Fibroblast of skin of back (primary cell): Measurements from ENCODE around the gene MAT2B.
A peak's percentile ranks its signal among the peaks of the same experiment; 100 is the strongest.
"Not testable (repeated sequence)": the region's sequence is repeated elsewhere in the genome, so short reads cannot be mapped to it uniquely, and the experiment has no call there.

Source experiments
- DNase-seq: peaks from one replicate; pipeline ENCODE4 v3.0.0-alpha.2; 2013

The MAT2B gene

DNA sequence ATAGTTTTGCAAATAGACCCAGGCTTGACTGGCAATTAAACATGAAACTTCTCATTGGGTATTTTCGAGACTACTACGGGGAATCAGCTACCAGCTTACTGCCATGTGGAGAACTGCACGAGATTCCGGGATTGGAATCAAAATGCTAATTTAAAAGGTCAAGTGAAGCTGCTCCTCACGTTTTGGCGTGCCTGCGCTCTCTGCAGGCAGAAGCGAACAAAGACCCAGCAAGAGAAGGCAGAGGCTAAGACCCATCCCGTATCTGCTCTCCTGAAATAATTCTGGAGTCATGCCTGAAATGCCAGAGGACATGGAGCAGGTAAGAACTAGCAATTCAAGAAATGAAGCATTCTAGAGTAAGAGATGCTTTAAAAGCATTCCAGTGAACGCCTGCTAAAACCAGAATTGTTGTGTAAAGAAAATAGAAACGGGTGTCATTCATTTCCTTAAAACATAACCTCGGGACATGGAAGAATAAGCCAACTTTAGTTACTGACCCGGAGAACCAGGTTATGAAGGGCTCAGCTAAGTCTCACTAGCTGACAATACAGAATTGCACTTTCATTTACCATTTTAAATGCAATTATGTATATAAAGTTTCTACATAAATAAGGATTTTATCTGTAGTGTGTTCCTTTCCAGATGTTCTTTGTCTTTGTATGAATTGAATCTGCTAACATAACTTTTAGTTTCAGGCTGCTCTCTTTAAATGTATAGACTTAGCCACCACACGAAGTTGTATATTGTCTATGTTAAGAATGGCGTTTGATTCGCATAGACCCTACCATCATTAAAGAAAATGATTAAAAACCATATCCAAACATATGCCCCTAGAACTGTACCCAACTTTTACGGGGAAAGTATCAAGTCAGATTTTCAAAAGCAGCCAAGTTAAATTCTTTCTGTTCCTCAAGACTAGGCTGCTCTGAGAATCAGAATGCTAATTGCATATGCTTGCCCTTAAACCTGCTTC, 2.0 kb upstream of the MAT2B start:
- DNase-seq: peak; percentile 81

DNA sequence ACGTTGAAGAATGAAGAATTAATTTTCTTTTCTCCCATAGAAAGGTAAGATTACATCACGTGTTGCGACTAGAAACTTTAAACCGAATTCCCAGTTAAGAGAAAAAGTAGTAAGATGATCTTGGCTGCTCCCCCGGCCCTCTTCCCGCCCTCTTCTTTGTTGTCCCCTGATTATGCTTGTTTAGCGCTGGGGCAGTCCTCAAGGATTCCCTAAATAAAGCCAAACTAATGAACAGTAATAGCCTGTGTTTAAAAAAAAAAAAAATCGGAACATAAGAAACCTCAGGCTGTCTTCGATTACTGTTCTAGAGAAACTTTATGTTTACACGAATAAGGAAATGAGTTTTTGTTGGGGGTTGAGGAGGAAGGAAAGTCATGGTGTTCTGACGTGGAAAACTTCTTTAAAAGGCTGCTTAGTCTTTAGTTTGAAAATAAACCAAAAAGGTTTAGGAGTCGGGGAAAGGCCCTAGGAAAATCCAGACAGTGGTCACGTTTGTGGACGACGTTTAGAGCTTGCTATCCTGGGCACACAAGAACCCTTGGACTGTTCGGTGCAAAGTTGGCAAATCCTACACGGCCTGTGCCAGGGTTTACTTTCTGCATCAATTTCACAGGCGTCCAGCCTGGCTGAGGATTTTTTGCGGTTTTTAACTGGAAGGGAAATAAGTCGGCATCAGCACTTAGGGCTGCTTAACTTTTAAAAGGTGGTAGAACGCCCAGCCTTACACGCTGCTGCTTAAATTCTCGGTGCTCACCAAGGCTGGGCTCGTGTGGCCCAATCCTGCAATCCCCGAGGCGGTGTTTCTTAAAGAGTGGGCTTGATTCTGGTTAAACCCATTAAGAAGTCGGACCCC, 1.1 kb upstream of the MAT2B start:
- DNase-seq: peak; percentile 57

DNA sequence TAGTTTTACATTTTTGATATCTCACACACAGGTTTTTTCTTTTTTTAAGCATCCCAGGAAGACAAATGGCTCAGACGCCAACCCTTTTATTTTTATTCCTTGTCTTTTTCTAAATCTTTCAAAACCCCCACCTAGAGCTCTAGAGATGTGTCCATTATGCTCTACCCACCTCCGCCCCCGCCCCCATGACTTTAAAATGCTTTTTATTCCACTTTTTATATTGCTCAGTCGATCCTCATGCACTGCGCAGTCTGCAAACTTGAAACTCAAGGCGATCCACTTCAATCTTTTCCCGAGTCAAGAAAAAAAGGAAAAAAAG, 411 bp upstream of the MAT2B start:
- DNase-seq: no peak

- DNase-seq: no peak
Observed at GRCh38 chr5:163506095-163506457, 657 bp downstream of the MAT2B start.

GRCh38 chr5:163506726-163507125, 1.3 kb downstream of the MAT2B start:
- DNase-seq: peak; percentile 23

DNA sequence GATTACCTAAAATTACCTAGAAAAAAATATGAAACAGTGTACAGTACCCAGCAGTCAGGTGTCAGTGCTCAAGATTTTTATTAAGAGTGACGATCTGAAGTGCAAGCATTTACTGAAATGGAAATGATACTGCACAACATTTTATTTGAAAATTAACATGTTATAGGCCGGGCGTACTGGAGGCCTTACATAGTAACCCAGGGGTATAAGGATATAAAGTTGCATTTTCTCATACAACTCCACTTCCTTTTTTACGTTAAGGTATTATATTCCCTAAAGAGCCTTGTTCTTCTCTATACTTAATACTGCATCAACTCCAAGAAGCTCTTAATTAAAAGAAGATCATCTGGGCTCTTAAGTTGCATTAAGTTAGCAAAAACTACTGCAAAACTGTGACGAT, 3.3 kb downstream of the MAT2B start:
- no peak for DNase-seq

DNA sequence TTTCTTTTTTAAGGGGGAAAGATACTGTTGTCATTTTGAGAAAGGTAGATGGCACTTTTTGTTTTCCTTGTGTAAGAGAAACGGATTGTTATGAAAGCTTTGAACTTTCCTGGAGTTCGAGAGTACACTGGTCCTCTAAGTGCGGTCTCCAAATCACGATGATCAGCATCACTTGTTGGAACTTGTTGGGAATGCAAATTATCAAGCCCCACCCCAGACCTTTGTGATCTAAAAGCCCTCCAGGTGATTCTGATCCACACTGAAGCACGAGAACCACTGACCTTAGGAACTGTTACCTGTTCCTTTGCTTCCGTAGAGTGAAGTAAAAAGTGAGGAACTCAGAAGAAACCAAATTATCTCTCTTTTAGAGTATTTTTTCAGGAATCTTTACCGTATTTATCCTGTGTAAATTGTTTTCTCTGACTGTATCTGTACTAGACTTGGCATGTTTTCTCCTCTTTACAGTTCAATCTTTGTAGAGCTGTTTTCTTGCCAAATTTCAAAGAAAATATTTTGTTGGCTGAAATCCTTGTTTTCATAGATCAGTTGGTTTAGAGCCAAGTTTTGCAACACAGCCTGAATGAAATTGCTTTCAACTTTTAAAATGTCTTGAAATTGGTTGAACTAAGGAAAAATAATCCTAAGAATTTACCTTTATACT, 4.0 kb downstream of the MAT2B start:
- peak; percentile 39 for DNase-seq

DNA sequence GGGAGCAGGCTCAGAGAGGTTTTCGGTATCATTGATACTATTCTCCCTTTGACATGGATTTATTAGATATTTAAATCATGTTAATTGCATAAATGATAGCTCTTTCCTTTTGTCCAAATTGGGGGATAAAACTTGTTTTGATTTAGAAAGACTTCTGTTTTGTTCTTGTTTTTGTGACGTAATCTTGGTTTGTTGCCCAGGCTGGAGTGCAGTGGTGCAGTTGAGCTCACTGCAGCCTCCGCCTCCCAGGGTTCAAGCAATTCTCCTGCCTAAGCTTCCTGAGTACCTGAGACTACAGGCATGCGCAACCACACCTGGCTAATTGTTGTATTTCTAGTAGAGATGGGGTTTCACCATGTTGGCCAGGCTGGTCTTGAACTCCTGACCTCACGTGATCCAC, 7.1 kb downstream of the MAT2B start:
- DNase-seq: no peak

GRCh38 chr5:163525096-163525495, 19.7 kb downstream of the MAT2B start:
- DNase-seq: no peak

GRCh38 chr5:163529698-163530097, 24.3 kb downstream of the MAT2B start:
- DNase-seq: no peak

DNA sequence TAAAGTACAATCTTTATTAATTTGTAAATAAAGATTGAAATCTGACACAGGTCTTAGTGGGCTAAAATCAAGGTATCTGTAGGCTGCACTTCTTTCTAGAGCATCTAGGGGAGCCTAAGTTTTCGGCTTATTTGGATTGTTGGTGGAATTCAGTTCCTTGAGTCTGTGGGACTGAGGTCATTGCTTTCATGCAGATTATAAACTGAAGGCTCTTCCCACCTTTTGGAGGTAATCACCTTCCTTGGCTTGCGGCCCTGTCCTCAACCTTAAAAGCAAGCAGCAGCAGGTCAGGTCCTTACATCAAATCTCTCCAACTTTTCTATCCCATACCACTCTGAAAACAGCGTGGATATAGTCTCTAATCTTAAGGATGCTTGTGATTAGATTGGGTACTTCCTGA, 25.9 kb downstream of the MAT2B start:
- DNase-seq: no peak

DNA sequence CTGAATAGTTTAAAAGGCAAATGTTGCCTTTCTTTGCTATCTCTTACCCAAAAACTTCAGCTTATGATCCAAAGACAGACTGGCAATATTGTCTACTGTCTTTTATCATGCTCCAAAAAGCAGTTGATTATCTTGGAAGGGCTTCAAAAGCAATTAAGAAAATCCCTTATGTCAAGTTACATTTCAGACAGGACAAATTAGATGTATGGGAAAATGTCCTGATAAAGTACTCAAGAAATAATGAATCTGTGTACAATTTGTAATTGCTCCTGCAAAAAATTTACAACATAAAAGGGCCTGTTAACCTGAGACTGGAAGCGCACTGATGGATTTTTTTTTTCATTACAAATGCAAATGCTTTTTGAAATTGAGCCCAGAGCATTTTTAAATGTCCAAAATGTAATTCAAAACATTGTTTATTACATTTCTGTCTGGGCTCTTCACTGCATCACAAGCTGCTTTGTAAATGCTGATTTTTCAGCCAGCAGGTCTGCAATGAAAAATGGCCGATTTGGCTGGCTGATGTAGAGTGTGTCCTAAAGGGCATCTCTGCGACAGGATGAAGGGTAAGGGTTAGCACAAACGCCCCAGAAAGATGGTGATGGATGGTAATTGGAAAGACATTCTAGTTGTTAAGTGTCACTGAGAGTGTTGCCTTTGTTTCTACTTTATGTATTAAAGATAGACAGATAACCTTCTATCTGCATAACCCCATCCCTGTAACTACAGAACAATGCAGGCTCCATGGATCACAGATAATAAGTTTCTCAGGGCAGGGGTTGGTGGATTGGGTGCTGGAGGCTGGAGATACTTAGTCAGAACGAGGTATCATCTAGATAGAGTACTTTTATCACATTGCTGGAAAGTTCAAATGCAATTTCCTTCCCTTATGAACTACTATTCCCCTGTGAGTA, 27.0 kb downstream of the MAT2B start:
- DNase-seq: no peak

GRCh38 chr5:163533223-163533622, 27.8 kb downstream of the MAT2B start:
- DNase-seq: no peak

DNA sequence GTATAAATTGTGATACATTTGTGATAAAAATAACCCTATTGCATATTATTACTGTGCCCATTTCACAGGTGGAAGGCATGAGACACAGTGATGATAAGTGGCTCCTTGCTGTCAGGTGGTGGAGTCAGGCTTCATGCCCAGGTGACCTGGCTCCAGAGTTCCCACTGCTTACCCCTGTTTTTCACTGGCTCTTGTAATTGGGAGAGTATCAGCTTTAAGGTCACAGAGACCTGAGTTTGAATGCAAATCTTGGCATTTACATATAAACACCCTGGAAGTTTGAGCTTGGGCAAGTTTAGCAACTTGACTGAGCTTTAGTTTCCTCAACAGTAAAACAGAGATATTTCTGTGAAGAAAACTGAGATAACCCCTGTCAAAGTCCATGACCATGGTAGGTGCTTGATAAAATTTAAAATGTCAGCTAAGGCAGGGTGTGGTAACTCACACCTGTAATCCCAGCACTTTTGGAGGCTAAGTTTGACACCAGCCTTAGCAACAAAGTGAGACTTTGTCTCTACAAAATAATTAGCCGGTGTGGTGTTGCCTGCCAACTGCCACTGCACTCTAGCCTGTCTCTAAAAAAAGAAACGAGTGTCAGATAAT, 29.2 kb downstream of the MAT2B start:
- DNase-seq: no peak

- no peak for DNase-seq
Observed at GRCh38 chr5:163535290-163535689, 29.9 kb downstream of the MAT2B start.

GRCh38 chr5:163536442-163536841, 31.0 kb downstream of the MAT2B start:
- not testable (repeated sequence) for DNase-seq

DNA sequence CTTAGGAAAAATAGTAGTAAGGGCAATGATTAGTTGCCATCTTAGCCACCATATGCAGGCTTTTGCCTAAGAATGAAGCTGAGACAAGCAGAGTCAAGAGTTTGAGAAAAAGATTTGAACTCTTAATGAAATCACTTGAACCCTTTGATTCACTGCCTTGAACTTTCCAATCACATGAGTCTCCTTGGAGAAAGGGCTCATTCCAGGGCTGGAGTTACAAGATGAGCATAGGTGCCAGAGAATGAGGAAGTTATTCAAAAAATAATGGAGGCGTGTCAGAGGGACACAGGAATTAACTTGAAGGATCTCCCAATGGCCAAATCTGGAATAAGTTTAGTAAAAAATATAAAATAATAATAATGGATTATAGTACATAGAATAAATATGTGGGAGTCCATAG, 35.3 kb downstream of the MAT2B start:
- DNase-seq: no peak

DNA sequence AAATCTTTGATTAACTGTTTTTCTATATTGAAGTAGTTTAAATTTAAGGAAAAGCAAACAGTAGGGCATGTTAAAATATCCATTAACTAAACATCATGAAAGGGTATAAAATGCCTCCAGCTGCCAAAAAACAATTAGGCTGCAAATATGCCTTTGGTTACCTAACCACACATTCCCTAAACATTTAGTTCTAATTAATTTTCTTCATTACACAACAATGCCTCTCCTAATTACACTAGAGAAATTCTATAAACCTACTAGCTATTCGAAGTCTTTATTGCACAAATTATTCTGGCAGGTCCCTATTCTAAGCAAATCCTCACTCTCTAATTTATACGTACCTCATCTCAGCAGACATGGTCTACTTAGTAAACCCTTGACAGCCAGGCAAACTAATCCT, 37.4 kb downstream of the MAT2B start:
- no peak for DNase-seq

- no peak for DNase-seq
Observed at GRCh38 chr5:163544041-163544440, 38.6 kb downstream of the MAT2B start.

GRCh38 chr5:163544836-163545235, 39.4 kb downstream of the MAT2B start:
- no peak for DNase-seq

DNA sequence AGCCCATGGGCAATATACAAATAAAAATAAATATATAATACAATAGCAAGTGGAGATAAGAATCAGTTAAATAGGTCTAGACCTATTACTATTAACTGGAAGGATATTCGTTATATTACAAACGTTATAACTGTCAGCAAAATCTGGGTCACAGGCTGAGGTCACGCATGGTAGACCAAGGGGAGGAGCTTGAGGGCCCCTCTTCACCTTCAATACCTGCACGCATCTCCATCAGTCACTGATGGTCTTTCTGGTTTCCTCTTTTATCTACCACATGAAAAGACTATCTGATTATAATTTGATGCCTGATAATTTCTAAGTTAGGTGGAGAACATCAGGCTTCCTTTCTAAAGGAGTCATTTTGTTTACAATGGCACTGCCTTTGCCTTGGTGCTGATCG, 43.2 kb downstream of the MAT2B start:
- DNase-seq: no peak

DNA sequence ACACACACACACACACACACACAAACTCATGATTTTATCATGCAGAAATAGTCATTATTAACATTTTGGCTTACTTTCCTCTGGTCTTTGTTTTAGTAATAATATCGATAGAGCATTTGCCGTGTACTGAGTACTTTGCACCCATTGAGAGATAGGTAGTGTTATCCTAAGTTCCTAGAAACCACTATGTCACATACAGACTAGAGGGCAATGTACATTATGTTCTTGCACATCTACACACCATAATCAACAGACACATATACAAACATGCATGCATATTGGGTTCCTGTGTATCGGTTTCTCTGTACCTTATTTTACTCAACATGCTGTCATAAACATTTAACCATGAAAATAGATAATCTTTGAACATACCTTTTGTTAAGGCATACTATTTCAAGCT, 45.7 kb downstream of the MAT2B start:
- DNase-seq: no peak
